ENCODE data around the gene BLOC1S1. TPM values are rescaled to one million over a fixed set of nuclear protein-coding genes. Genes with fewer than 3 reads are reported as not detected.

Gene BLOC1S1
- total RNA-seq, 2 experiments from 2014 or later = 34.8 to 36.9 TPM

GRCh38 chr12:55741931-55742680, 26.3 kb downstream of the BLOC1S1 start:
- Mint-ChIP-seq H3K4me1 (ENCODE audit: low read depth) (peaks cover 55% of the 10 kb centered on the region), H3K4me3 (peak overlapping the region; percentile 88), H3K27ac (peak overlapping the region; percentile 68), H3K27me3 (no peaks in the 10 kb centered on the region), H3K36me3 (ENCODE audit: low read depth) (no peaks in the 10 kb centered on the region), H3K9me3 (no peaks in the 10 kb centered on the region)
- ATAC-seq (ENCODE audit: poor library complexity) (no peak), DNase-seq (peak in 1 of 14 experiments; percentile 28)
- ChIA-PET POLR2A (interaction anchor here (0.9 to 3.9 kb wide), 4 partner anchors 18 to 447 kb away, joined by 3 to 31 read pairs (median 3); partner anchors contain the start of genes ORMDL2, SARNP and SMARCC2), CTCF (interaction anchor here (1.0 to 1.5 kb wide), 2 partner anchors 13 to 198 kb away, joined by 3 to 4 read pairs; partner anchors contain the start of gene CD63)
- Histone ChIP-seq H3K9me3 (ENCODE audit: control insufficient read depth in 1 of 2, insufficient read depth in 1 of 2, low read length in 2 of 2) (no peaks in the 10 kb centered on the region), H3K4me1 (ENCODE audit: insufficient read depth, low read length) (peaks cover 51% of the 10 kb centered on the region), H3K4me3 (ENCODE audit: low read length) (peak overlapping the region; percentile 47), H3K27me3 (ENCODE audit: control insufficient read depth in 1 of 2, insufficient read depth in 2 of 2, low read length in 2 of 2) (no peaks in the 10 kb centered on the region), H3K27ac (ENCODE audit: low read depth in 1 of 2, low read length in 2 of 2) (peak overlapping the region; percentile 38 to 57), H3K36me3 (ENCODE audit: insufficient read depth, low read length) (no peaks in the 10 kb centered on the region)
- TF ChIP-seq, protein P1, sequence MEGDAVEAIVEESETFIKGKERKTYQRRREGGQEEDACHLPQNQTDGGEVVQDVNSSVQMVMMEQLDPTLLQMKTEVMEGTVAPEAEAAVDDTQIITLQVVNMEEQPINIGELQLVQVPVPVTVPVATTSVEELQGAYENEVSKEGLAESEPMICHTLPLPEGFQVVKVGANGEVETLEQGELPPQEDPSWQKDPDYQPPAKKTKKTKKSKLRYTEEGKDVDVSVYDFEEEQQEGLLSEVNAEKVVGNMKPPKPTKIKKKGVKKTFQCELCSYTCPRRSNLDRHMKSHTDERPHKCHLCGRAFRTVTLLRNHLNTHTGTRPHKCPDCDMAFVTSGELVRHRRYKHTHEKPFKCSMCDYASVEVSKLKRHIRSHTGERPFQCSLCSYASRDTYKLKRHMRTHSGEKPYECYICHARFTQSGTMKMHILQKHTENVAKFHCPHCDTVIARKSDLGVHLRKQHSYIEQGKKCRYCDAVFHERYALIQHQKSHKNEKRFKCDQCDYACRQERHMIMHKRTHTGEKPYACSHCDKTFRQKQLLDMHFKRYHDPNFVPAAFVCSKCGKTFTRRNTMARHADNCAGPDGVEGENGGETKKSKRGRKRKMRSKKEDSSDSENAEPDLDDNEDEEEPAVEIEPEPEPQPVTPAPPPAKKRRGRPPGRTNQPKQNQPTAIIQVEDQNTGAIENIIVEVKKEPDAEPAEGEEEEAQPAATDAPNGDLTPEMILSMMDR (IDR thresholded peaks at IDR 0.05) = no peak
- intact Hi-C loops (cut with DNase I, micrococcal nuclease) = loop anchor here in 1 of 2 experiments (2.0 to 10.0 kb wide), 7 partner anchors 55 to 723 kb away; partner anchors contain the start of genes ESYT1, ORMDL2, RPS26 and SARNP

- H3K36me3 Mint-ChIP-seq (ENCODE audit: low read depth) = peaks cover 1% of the 10 kb centered on the region
- peaks cover 55% of the 10 kb centered on the region for H3K4me1 Mint-ChIP-seq (ENCODE audit: low read depth)
- intact Hi-C loops (cut with DNase I, micrococcal nuclease) = loop anchor here in 1 of 2 experiments (2.0 to 10.0 kb wide), 7 partner anchors 54 to 722 kb away; partner anchors contain the start of genes ESYT1, ORMDL2, RPS26 and SARNP
- Histone ChIP-seq H3K36me3 (ENCODE audit: insufficient read depth, low read length) (no peaks in the 10 kb centered on the region), H3K4me1 (ENCODE audit: insufficient read depth, low read length) (peaks cover 43% of the 10 kb centered on the region), H3K27me3 (ENCODE audit: control insufficient read depth in 1 of 2, insufficient read depth in 2 of 2, low read length in 2 of 2) (no peaks in the 10 kb centered on the region), H3K9me3 (ENCODE audit: control insufficient read depth in 1 of 2, insufficient read depth in 1 of 2, low read length in 2 of 2) (no peaks in the 10 kb centered on the region), H3K27ac (ENCODE audit: low read depth in 1 of 2, low read length in 2 of 2) (peak within 1 kb of the TSS; percentile 38 to 57), H3K4me3 (ENCODE audit: low read length) (peak within 1 kb of the TSS; percentile 89)
- H3K9me3 Mint-ChIP-seq = no peaks in the 10 kb centered on the region
- ATAC-seq (ENCODE audit: poor library complexity) (peak; percentile 65), DNase-seq (peak; percentile 44 to 87 (median 68))
- TF ChIP-seq, protein P1 (IDR thresholded peaks at IDR 0.05) = no peak
- peak within 1 kb of the TSS; percentile 85 for H3K27ac Mint-ChIP-seq
- ChIA-PET CTCF (interaction anchor here (1.0 to 1.5 kb wide), 3 partner anchors 18 to 198 kb away, joined by 3 to 8 read pairs (median 6); partner anchors contain the start of genes ORMDL2 and SARNP), POLR2A (interaction anchor here (0.7 to 3.9 kb wide), 13 partner anchors 12 to 447 kb away, joined by 3 to 31 read pairs (median 4); partner anchors contain the start of genes DNAJC14, ORMDL2, SARNP and SMARCC2)
- peak within 1 kb of the TSS; percentile 95 for H3K4me3 Mint-ChIP-seq
- H3K27me3 Mint-ChIP-seq = no peaks in the 10 kb centered on the region
Measured at GRCh38 chr12:55742719-55743405, 27.0 kb downstream of the BLOC1S1 start, which contains the start of gene GDF11. TSS of gene GDF11 (plus strand) at chr12:55743122. CDS start at chr12:55743317, 195 bp downstream.
